Measurements from ENCODE around the gene NUDT21.

DNA sequence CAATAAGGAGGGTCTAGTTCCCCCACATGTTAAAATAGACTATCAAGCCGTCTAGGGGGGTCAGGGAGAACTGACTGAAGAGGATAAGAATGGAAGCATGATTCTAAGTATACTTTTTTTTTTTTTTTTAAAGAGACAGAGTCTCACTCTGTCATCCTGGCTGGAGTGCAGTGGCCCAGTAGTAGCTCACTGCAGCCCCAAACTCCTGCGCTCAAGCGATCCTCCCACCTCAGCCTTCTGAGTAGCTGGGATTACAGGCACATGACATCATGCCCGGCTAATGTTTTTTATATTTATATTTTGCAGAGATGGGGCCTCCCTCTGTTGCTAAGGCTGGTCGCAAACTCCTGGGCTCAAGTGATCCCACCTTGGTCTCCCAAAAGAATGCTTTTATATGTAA lies 40.0 kb downstream of the NUDT21 start:
- no peak for TF ChIP-seq CTCF (conservative IDR thresholded peaks at IDR 0.05)
- TF ChIP-seq ZFX (IDR thresholded peaks at IDR 0.05) = no peak
